H4 (cell line): ENCODE data around the gene BRD3OS. TPM values are rescaled to one million over a fixed set of nuclear protein-coding genes. Genes with fewer than 3 reads are reported as not detected.
"Not testable (repeated sequence)": the region's sequence is repeated elsewhere in the genome, so short reads cannot be mapped to it uniquely, and the experiment has no call there.

ENCODE experiments used
- DNase-seq: peaks from one replicate; pipeline ENCODE4 v3.0.0-alpha.2; 2015; ENCODE audit warnings: low spot score
- total RNA-seq: library from RNA; depleted of rRNA; stranded (reverse); fragments of >200 nt; shearing (Covaris generic); gene quantifications from 2 replicates; pipeline ENCODE4 v1.2.3, GENCODE V29; 2014; rRNA removed

The BRD3OS gene
- total RNA-seq, 1 experiment from 2014 or later = 23.1 TPM

- DNase-seq = no peak
Measured at GRCh38 chr9:134063571-134064450, 38.5 kb downstream of the BRD3OS start.

- no peak for DNase-seq
Measured at GRCh38 chr9:134064711-134065110, 39.4 kb downstream of the BRD3OS start.

DNA sequence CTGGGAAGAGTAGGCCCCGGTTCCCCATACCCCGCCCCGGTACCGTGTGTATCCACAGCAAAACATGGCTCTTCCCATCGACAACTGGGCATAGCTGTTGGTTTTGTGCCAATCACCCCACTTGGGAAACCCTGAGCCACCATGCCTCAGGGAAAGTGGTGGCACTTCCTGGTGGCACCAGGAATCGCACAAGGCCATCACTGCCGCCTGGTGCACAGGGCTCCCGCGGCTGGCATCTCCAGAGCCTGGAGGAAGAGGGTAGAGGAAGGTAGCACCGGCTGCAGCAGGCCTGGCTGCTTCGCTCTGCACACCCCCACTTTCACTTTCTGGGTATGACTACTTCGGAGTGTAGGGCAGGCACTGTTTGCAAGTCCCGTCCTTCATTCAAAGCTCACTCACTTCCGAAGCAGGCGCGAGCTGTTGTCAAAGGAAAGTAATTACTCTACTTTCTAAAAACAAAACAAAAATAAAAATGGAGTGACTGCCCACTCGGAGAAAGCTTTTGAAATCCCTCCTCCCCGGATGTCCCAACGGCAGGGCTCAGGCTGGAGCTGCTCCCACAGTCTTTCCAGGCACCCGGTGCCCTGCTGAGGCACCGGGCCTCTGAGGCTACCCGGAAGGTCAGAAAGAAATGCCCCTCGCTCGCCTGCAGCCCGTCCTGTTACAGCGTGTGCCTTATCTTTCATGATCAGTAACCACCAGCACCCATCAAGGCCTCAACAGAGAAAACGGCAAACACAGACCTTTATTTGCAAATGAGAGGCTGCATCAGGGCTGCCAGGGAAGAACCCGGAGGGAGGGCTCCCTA lies 40.5 kb downstream of the BRD3OS start:
- DNase-seq = no peak

GRCh38 chr9:134066526-134066912 lies 41.2 kb downstream of the BRD3OS start:
- DNase-seq = no peak

- no peak for DNase-seq
Measured at GRCh38 chr9:134066913-134067851, 41.9 kb downstream of the BRD3OS start.

DNA sequence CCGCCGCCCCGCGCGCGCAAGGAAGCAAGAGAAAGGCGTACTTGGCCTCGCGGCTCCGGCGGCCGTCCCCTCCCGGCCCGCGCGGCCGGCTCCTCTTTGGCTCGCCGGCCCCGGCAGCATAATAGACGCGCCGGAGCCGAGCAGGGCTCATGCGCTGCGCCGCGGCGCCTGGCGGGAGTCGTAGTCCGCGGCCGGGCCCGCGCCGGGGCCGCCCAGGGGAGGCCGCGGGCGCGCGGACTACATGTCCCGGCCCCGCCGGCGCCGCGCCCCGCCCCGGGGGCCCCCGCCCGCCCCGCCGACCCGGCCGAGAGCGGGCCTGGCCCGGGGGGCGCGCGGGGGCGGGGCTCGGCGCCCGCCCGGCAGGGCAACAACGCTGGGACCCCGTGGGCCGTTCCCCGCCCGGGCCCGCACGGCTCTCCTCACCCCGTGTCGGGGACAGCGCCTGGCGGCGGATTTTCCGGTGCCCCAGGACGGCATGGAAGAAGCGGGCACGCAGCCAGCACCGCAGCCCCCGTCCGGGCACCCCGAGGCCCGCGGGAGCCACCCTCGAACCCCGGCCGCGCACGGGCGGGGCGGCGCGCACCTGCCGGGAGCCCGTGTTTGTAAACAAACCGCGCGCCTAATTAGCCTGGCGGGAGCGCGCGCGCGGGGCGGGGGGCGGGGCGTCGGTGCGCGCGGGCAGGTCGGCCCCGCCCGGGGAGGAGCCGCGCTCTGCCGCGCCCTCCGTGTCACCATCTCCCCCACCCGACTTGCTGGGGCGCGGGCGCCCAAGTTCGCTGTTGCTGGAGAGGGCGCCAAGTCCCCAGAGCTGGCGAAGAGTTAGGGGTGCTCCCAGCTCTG lies 42.8 kb downstream of the BRD3OS start, which contains the start of gene BRD3:
TSS of gene BRD3 (minus strand) at position 123 of the 840 bp plus-strand sequence. CDS start 14,549 bp downstream, outside the sequence.
- peak; percentile 70 for DNase-seq

DNA sequence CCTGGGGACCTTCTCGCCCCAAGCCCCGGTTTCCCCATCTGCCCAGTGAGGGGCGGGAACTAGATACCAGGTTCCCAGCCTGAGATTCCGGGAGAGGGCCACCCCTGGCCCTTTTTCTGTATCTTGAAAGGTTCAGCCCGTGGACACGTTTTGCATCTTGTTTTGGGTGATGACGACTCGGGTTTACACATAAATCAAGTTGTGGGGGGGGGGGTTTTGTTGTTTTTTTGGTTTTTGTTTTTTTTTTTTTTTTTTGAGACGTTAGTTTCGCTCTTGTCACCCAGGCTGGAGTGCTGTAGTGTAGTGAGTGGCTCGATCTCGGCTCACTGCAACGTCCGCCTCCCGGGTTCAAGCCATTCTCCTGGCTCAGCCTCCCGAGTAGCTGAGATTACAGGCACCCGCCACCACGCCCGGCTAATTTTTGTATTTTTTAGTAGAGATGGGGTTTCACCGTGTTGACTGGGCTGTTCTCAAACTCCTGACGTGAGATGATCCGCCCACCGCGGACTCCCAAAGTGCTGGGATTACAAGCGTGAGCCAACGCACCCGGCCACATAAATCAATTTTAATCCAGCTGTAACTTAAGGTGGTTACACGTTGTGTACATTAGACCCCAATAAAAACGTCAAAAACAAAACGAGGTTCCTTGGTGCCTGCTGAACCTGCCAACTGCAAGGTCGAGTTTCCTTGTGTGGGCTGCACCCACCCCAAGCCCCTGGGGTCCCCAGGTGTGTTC lies 43.6 kb downstream of the BRD3OS start:
- no peak for DNase-seq

GRCh38 chr9:134069480-134070399 lies 44.5 kb downstream of the BRD3OS start:
- DNase-seq = no peak

GRCh38 chr9:134071149-134071548 lies 45.9 kb downstream of the BRD3OS start:
- no peak for DNase-seq

DNA sequence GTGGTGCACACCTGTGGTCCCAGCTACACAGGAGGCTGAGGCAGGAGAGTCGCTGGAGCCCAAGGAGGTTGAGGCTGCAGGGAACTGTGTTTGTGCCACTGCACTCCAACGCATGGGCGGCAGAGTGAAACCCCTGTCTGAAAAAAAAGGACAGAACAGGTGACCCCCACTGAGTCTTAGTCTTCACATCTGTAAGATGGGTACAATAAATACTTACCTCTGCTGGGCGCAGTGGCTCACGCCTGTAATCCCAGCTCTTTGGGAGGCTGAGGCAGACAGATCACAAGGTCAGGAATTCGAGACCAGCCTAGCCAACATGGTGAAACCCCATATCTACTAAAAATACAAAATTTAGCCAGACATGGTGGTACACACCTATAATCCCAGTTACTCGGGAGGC lies 47.4 kb downstream of the BRD3OS start:
- not testable (repeated sequence) for DNase-seq

DNA sequence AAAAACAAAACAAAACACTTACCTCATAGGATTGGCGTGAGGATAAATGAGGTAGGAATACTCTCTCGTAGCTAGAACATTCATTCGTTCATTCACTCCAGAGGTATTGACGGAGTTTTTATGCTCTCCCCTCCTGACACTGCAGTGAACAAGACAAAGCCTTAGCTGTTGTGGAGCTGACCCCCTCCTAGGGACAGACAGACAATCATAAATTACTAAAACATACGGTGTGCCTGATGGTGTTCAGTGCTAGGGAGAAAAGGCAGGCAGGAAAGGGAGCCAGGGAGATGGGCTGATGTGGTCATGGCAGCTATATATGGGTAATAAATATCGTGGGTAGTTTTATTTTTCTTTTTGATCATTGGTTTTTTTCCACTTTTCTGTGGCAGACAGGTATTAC lies 48.2 kb downstream of the BRD3OS start:
- DNase-seq = no peak

DNA sequence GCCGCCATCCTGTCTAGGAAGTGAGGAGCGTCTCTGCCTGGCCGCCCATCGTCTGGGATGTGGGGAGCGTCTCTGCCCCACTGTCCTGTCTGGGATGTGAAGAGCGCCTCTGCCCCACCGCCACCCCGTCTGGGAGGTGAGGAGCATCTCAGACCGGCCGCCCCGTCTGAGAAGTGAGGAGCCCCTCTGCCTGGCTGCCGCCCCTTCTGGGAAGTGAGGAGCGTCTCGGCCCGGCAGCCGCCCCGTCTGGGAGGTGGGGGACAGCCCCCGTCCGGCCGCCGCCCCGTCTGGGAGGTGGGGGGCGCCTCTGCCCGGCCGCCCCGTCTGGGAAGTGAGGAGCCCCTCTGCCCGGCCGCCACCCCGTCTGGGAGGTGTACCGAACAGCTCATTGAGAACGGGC lies 50.4 kb downstream of the BRD3OS start:
- DNase-seq = not testable (repeated sequence)

DNA sequence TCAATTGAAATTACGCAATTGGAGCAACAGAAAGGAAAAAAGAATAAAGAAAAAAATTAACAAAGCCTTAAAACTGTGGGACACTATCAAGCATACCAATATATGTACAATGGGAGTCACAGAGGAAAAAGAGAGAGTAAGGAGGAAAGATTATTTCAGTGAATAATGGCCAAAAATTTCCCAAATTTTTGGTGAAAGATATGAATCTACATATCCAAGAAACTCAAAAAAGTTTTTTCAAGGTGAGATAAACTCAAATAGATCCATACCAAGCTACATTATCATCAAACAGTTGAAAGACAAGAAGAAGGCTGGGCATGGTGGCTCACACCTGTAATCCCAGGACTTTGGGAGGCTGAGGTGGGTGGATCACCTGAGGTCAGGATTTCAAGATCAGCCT lies 51.4 kb downstream of the BRD3OS start:
- no peak for DNase-seq

Other genes starting within 250 kb of the BRD3OS start
- gene VAV2, start 33.2 kb upstream of the BRD3OS start, total RNA-seq = 4.5 and 6.1 TPM in 2 replicates
- gene BRD3, start 42.5 kb downstream of the BRD3OS start, total RNA-seq = 2.5 TPM in 2 replicates
- 26.4 and 30.7 TPM in 2 replicates for gene WDR5, start 110.6 kb downstream of the BRD3OS start, total RNA-seq
- not detected in 2 replicates for gene RNU6ATAC, start 139.1 kb downstream of the BRD3OS start, total RNA-seq